ACC112 (cell line): ENCODE data around the gene GULP1.

Experiments
- H2AFZ ChIP-seq: fragments of 200-600 bp; sonication (generic); one replicate; pipeline ENCODE4 v1.6.0; 2017; ENCODE audit warnings: antibody characterized with exemption, low read length; ENCODE audit not compliant: unreplicated experiment
- H3K27ac ChIP-seq: fragments of 200-600 bp; sonication (generic); 2 replicates; pipeline ENCODE4 v1.5.1; 2014; ENCODE audit warnings: low read depth, mild to moderate bottlenecking, antibody characterized with exemption, low read length, moderate library complexity
- H3K27me3 ChIP-seq: fragments of 200-600 bp; sonication (generic); 2 replicates; pipeline ENCODE4 v1.6.1; 2014; ENCODE audit warnings: mild to moderate bottlenecking, antibody characterized with exemption, low read length, moderate library complexity, mixed read lengths; ENCODE audit not compliant: insufficient read depth
- H3K36me3 ChIP-seq: fragments of 200-600 bp; sonication (generic); 2 replicates; pipeline ENCODE4 v1.6.1; 2016; ENCODE audit warnings: mild to moderate bottlenecking, antibody characterized with exemption, low read length, moderate library complexity, mixed read lengths; ENCODE audit not compliant: insufficient read depth
- H3K4me1 ChIP-seq: fragments of 200-600 bp; sonication (generic); one replicate; pipeline ENCODE4 v1.6.1; 2016; ENCODE audit warnings: low read length, mixed read lengths; ENCODE audit not compliant: insufficient read depth, unreplicated experiment, control insufficient read depth
- H3K4me3 ChIP-seq: fragments of 200-600 bp; sonication (generic); 2 replicates; pipeline ENCODE4 v1.5.1; 2014; ENCODE audit warnings: mild to moderate bottlenecking, low read depth, low read length
- H3K79me2 ChIP-seq: fragments of 200-600 bp; sonication (generic); one replicate; pipeline ENCODE4 v1.6.0; 2016; ENCODE audit warnings: low read length; ENCODE audit not compliant: control insufficient read depth, unreplicated experiment, insufficient read depth

Gene GULP1

GRCh38 chr2:188307850-188308283, 16.2 kb downstream of the GULP1 start:
- Histone ChIP-seq H2AFZ (no peak overlapping the region), H3K4me3 (no peak overlapping the region), H3K4me1 (peaks cover 21% of the 10 kb centered on the region), H3K36me3 (no peaks in the 10 kb centered on the region), H3K27ac (no peak overlapping the region), H3K79me2 (peaks cover 4% of the 10 kb centered on the region), H3K27me3 (no peaks in the 10 kb centered on the region)

GRCh38 chr2:188308483-188308882, 16.8 kb downstream of the GULP1 start:
- peaks cover 15% of the 10 kb centered on the region for H3K4me1 ChIP-seq
- H3K4me3 ChIP-seq, result no peak overlapping the region
- H2AFZ ChIP-seq, result no peak overlapping the region
- no peaks in the 10 kb centered on the region for H3K27me3 ChIP-seq
- no peak overlapping the region for H3K27ac ChIP-seq
- no peaks in the 10 kb centered on the region for H3K36me3 ChIP-seq
- H3K79me2 ChIP-seq, result peaks cover 4% of the 10 kb centered on the region

DNA sequence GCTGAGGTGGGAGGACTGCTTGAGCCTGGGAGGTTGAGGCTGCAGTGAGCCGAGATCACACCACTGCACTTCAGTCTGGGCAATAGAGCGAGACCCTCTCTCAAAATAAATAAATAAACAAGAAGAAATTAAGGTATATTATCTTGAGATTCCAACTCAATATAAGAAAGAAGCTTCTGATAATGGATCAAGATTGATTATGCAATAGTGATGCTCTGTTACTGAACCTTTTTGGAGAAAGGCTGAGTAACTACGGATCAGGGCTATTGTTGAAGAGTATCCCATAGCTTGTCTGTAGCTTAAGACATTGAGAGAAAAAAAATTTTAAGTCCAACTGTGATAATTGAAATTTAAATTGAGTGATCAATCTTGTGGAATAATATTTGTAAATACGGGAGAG, 17.7 kb downstream of the GULP1 start:
- H2AFZ ChIP-seq, result no peak overlapping the region
- no peaks in the 10 kb centered on the region for H3K36me3 ChIP-seq
- H3K27me3 ChIP-seq, result no peaks in the 10 kb centered on the region
- H3K27ac ChIP-seq, result no peak overlapping the region
- H3K79me2 ChIP-seq, result peaks cover 7% of the 10 kb centered on the region
- peaks cover 6% of the 10 kb centered on the region for H3K4me1 ChIP-seq
- H3K4me3 ChIP-seq, result no peak overlapping the region

DNA sequence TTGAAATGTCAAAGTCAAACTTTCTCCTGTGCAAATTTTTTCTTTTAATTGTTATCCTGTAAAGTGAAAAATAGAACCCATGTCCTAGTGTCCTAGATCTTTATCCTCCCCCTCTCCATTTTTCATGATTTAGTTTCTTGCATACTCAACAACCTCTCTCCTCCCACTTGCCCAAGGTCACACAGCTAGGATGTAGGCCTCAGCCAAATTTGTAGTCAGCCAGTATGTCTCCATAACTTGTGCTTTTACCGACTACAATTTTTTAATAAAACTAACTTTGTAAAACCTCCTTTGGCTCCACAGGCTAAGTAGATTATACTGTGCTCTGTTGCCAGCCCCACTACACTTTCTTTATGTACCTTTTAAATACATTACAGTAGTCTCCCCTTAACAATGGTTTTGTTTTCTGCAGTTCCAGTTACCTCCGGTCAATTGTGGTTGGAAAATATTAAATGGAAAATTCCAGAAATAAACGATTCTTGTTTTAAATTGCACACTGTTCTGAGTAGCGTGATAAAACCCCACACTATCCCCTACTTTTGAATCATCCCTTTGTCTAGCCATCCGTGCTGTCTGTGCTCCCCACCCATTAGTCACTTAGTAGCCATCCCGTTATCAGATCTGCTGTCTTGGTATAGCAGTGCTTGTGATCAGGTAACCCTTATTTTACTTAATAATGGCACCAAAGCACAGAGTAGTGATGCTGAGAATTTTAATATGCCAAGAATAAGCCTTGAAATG, 22.8 kb downstream of the GULP1 start:
- no peak overlapping the region for H3K27ac ChIP-seq

GRCh38 chr2:188315750-188316149, 24.1 kb downstream of the GULP1 start:
- H3K4me1 ChIP-seq, result peaks cover 14% of the 10 kb centered on the region
- H3K79me2 ChIP-seq, result peaks cover 6% of the 10 kb centered on the region
- H2AFZ ChIP-seq, result no peak overlapping the region
- no peak overlapping the region for H3K4me3 ChIP-seq
- H3K27me3 ChIP-seq, result no peaks in the 10 kb centered on the region
- peaks cover 6% of the 10 kb centered on the region for H3K36me3 ChIP-seq
- no peak overlapping the region for H3K27ac ChIP-seq

More for the DNA sequence above, 22.8 kb downstream of the GULP1 start:
- no peak overlapping the region for H3K4me3 ChIP-seq
- peaks cover 6% of the 10 kb centered on the region for H3K36me3 ChIP-seq
- H3K4me1 ChIP-seq, result peaks cover 12% of the 10 kb centered on the region
- no peak overlapping the region for H2AFZ ChIP-seq
- H3K79me2 ChIP-seq, result peaks cover 6% of the 10 kb centered on the region
- H3K27me3 ChIP-seq, result no peaks in the 10 kb centered on the region

- Histone ChIP-seq H3K36me3 (peaks cover 6% of the 10 kb centered on the region), H3K27me3 (no peaks in the 10 kb centered on the region), H2AFZ (no peak overlapping the region), H3K79me2 (peaks cover 6% of the 10 kb centered on the region), H3K4me1 (peaks cover 19% of the 10 kb centered on the region), H3K27ac (no peak overlapping the region), H3K4me3 (no peak overlapping the region)
Observed at GRCh38 chr2:188316342-188316741, 24.7 kb downstream of the GULP1 start.

- Histone ChIP-seq H3K27ac (no peak overlapping the region), H3K4me1 (peaks cover 19% of the 10 kb centered on the region), H3K79me2 (peaks cover 6% of the 10 kb centered on the region), H3K36me3 (peaks cover 6% of the 10 kb centered on the region), H2AFZ (no peak overlapping the region), H3K4me3 (no peak overlapping the region), H3K27me3 (no peaks in the 10 kb centered on the region)
Observed at GRCh38 chr2:188316791-188317423, 25.2 kb downstream of the GULP1 start.

DNA sequence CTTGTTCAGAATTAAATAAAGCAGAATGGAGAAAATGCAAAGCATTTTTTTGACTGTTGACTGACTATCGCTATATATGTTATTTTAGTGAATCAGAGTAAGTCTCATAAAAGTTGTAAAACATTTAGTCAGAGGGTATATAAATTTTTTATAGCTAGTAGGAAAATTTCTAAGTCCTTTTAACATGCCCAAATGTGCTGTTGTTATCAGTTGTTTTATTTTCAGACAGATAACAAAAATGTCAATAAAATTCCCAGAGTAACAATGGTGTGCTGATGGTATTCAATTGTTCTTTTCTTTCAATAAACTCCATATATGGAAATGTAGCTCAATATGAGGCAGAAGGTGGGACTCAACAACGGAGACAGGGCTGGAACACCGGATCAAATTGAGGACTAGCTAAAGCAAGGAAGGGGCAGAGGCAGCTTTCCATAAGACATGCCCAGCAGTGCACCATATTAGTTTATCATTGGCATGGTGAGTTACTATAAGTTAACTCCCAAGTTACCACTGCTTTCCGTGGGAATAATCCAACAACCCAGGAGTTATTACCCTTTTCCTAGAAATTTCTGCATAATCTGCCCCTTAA, 26.6 kb downstream of the GULP1 start:
- Histone ChIP-seq H3K4me1 (peaks cover 32% of the 10 kb centered on the region), H3K27ac (no peak overlapping the region), H3K79me2 (peaks cover 6% of the 10 kb centered on the region)

GRCh38 chr2:188319838-188320237, 28.2 kb downstream of the GULP1 start:
- H2AFZ ChIP-seq, result no peak overlapping the region
- H3K79me2 ChIP-seq, result no peaks in the 10 kb centered on the region
- H3K27ac ChIP-seq, result no peak overlapping the region
- H3K4me1 ChIP-seq, result peaks cover 45% of the 10 kb centered on the region
- no peak overlapping the region for H3K4me3 ChIP-seq
- H3K27me3 ChIP-seq, result no peaks in the 10 kb centered on the region
- H3K36me3 ChIP-seq, result peaks cover 6% of the 10 kb centered on the region

More for the DNA sequence above, 26.6 kb downstream of the GULP1 start:
- Histone ChIP-seq H3K36me3 (peaks cover 6% of the 10 kb centered on the region), H3K4me3 (peak overlapping the region; percentile 13; the same call in 1 of the 2 replicates), H2AFZ (no peak overlapping the region), H3K27me3 (no peaks in the 10 kb centered on the region)

DNA sequence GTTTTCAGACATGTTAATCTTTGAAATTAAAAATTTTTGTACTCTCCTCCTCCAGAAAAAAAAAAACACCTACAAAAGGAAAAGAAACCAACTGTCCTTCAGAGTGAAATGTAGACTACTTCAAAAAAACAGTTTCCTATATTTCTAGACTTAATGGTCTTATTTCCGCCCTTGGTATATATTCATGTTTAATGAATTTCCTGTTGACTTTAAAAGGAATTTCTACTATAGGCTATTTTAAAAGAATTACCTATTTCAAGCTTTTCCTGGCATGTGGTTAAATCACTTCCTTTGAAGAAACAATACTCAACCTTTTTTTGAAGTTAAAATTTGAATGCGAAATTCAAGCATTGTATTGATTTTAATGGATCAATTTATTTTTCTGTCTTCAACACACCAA, 29.2 kb downstream of the GULP1 start:
- Histone ChIP-seq H2AFZ (no peak overlapping the region), H3K36me3 (peaks cover 6% of the 10 kb centered on the region), H3K4me3 (no peak overlapping the region), H3K4me1 (peaks cover 50% of the 10 kb centered on the region), H3K27me3 (no peaks in the 10 kb centered on the region), H3K27ac (no peak overlapping the region), H3K79me2 (no peaks in the 10 kb centered on the region)
